ENCODE measurements around the gene ATP6V1C2.

The ATP6V1C2 gene

GRCh38 chr2:10721396-10722251 is at the start of gene ATP6V1C2:
ATP6V1C2 (plus strand) TSS chr2:10721630; CDS start chr2:10722850, 1,220 bp downstream.
- no peak for DNase-seq (ENCODE audit: low spot score)

GRCh38 chr2:10675131-10675530 is 46.3 kb upstream of the ATP6V1C2 start:
- no peak for DNase-seq (ENCODE audit: low spot score)

- DNase-seq (ENCODE audit: low spot score): no peak
These were observed 43.2 kb upstream of the ATP6V1C2 start for GRCh38 chr2:10678225-10678624.

GRCh38 chr2:10680214-10680613 is 41.2 kb upstream of the ATP6V1C2 start:
- DNase-seq (ENCODE audit: low spot score): no peak

- DNase-seq (ENCODE audit: low spot score): no peak
These were observed 40.5 kb upstream of the ATP6V1C2 start for GRCh38 chr2:10680957-10681356.

GRCh38 chr2:10686176-10686730 is 35.2 kb upstream of the ATP6V1C2 start:
- no peak for DNase-seq (ENCODE audit: low spot score)

GRCh38 chr2:10688921-10689807 is 32.3 kb upstream of the ATP6V1C2 start:
- DNase-seq (ENCODE audit: low spot score): peak; percentile 12

- DNase-seq (ENCODE audit: low spot score): no peak
These were observed 29.9 kb upstream of the ATP6V1C2 start for GRCh38 chr2:10691521-10691920.

- no peak for DNase-seq (ENCODE audit: low spot score)
These were observed 21.2 kb upstream of the ATP6V1C2 start for GRCh38 chr2:10700078-10700803.

GRCh38 chr2:10704034-10704594 is 17.3 kb upstream of the ATP6V1C2 start:
- DNase-seq (ENCODE audit: low spot score): no peak

- no peak for DNase-seq (ENCODE audit: low spot score)
These were observed 15.4 kb upstream of the ATP6V1C2 start for GRCh38 chr2:10706033-10706432.

GRCh38 chr2:10707831-10708230 is 13.6 kb upstream of the ATP6V1C2 start:
- DNase-seq (ENCODE audit: low spot score): no peak

- DNase-seq (ENCODE audit: low spot score): no peak
These were observed 12.0 kb upstream of the ATP6V1C2 start for GRCh38 chr2:10709290-10709939.

- no peak for DNase-seq (ENCODE audit: low spot score)
These were observed 9.1 kb upstream of the ATP6V1C2 start for GRCh38 chr2:10712185-10712809.

- DNase-seq (ENCODE audit: low spot score): no peak
These were observed 4.8 kb upstream of the ATP6V1C2 start for GRCh38 chr2:10716581-10716980.

GRCh38 chr2:10717628-10718027 is 3.8 kb upstream of the ATP6V1C2 start:
- DNase-seq (ENCODE audit: low spot score): peak; percentile 59

- DNase-seq (ENCODE audit: low spot score): no peak
These were observed 1.1 kb upstream of the ATP6V1C2 start for GRCh38 chr2:10720306-10720705.

GRCh38 chr2:10720947-10721395 is 459 bp upstream of the ATP6V1C2 start:
- DNase-seq (ENCODE audit: low spot score): no peak

GRCh38 chr2:10722252-10722825 is 909 bp downstream of the ATP6V1C2 start:
- DNase-seq (ENCODE audit: low spot score): no peak

- DNase-seq (ENCODE audit: low spot score): no peak
These were observed 11.6 kb downstream of the ATP6V1C2 start for GRCh38 chr2:10732924-10733565.

Measured in hepatic stellate cell (primary cell).